ENCODE results near the gene TEAD3.
"Not testable (repeated sequence)": the region's sequence is repeated elsewhere in the genome, so short reads cannot be mapped to it uniquely, and the experiment has no call there.

Gene TEAD3

DNA sequence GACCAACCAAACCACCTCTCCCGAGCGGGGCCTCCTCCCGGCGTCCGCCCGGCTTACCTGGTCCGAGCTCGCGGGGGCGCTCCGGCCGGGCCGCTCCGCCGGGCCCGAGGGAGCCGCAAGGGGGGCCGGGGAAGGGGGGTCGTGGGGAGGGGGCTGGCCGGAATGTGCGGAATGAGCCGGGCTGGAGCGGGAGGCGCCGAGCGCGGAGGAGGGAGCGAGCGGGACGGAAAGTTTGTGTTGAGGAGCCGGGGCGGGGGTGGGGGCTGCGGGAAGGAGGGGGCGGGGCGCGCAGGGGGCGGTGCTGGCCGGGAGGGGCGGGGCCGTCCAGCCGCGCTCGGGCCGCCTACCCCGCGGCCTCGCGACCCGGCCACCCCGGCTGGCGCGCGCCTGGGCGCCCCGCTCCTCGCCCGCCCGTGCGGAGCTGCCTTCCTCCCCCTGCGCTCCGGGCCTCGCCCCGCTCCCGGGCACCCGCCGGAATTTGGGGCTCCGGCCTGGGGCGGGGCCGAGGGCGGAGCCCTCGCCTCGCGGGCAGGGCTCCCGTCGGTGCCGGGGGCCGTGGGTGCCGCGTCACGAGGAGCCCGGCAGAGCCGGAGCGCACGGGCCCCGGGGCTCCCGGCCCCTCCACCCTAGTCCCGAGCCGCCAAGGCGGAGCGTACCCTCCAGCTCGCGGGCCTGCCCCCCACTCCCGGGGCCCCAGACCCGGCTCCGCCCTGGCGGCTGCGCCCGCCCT is at the start of gene TEAD3:
TSS of gene TEAD3 (minus strand) at position 239 of the 730 bp plus-strand sequence.
- DNase-seq (ENCODE audit: low read depth in 2 of 2), result no peak

DNA sequence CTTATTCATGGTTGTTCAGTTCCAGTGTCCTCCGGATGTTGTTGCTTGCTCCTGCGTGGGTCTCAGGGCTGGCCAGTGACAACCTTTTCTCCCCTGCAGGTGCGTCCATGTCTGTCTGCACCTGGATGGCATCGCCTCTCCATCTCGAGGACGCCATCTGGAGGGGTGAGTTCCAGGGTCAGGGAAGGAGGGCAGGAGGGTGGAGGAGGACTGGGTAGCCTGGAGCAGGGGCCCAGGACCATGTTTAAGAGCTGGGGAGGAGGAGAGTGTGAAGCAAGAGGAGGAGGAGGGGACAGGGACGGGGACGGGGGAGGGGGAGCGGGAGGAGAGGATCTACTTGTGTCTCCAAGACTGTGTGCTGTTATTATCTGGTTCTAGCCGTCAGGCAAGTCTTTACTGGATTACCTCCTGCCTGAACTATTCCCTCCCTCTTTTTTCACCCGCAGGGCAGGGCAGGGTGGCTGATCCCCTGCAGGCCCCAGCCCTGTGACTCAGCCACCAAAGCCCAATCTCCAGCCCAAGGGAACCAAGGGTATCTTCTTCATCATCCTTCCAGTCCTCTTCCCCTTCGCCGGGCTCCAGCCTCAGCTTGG is 48.0 kb upstream of the TEAD3 start:
- no peak for DNase-seq (ENCODE audit: low read depth in 2 of 2)

DNA sequence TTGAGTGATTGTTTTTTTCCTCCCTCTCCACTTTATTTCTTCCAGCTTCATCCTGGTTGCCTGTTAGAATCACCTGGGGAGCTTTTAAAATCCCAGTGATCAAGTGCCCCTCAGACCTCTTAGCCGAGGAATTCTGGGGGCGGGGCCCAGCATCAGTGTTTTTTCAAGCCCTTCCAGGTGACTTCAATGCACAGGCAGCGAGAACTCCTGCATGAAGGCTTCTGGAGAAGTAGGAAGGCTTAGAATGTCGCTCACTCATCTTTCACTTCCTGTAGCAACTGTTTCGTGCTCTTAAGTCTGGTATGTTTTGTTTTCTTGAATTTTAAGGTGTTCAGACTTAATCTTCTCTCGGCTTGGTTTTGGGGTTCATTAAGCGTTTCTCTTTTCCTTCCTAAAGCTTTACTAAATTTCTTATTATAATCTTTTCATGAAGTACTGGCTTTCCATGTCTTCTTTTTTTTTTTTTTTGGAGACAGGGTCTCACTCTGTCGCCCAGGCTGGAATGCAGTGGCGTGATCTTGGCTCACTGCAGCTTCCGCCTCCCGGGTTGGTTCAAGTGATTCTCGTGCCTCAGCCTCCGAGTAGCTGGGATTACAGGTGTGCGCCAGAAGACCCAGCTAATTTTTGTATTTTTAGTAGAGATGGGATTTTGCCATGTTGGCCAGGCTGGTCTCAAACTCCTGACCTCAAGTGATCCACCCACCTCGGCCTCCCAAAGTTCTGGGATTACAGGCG is 46.7 kb upstream of the TEAD3 start:
- no peak for DNase-seq (ENCODE audit: low read depth in 2 of 2)

DNA sequence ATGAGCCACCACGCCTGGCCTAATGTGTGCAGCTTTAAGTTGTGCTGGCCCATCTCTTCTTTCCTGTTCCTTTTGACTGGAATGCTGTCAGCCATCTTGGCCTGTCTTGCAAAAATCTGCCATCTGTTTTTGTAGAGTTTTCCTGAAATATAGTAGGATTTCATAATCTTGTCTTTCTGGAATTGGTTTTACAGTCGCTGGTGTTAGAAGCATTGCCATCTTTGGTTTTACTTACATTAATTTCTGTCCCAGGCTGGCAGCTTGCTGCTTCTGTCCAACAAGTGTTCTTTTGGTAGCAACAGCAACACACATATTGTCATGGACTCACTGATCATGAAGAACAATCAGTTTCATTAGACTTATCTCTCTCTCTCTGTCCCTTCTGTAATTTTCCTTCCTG is 45.0 kb upstream of the TEAD3 start:
- no peak for DNase-seq (ENCODE audit: low read depth in 2 of 2)

DNA sequence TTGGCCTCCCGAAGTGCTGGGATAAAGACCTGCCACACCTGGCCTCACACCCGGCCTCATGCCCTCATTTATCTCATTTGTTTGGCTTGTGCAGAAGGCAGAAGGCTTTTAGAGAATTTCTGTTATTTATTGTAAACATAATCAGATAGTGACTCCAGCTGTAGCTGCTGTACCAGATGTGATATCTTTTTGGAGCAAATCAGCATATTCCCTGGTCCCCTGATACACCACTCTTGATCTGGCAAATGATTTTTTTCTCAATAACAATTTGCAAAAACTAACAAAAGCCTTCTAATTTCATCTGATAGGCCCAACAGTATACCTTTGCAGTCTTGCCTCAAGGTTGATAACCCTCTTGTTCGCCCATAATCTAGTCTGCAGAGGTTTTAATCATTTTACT is 42.3 kb upstream of the TEAD3 start:
- DNase-seq (ENCODE audit: low read depth in 2 of 2), result no peak

DNA sequence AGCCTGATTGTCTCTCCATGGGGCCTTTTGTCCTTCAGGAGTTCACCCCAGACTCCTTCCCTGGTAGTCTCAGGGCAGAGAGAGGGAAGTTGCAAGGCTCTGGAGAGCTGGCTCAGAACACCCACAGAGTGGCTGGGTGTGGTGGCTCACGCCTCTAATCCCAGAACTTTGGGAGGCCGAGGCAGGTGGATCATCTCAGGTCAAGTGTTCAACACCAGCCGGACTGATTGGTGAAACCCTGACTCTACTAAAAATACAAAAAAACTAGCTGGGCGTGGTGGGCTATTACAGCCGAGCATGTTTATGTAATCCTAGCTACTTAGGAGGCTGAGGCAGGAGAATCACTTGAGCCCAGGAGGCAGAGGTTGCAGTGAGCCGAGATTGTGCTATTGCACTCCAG is 39.0 kb upstream of the TEAD3 start:
- DNase-seq (ENCODE audit: low read depth in 2 of 2), result not testable (repeated sequence)

DNA sequence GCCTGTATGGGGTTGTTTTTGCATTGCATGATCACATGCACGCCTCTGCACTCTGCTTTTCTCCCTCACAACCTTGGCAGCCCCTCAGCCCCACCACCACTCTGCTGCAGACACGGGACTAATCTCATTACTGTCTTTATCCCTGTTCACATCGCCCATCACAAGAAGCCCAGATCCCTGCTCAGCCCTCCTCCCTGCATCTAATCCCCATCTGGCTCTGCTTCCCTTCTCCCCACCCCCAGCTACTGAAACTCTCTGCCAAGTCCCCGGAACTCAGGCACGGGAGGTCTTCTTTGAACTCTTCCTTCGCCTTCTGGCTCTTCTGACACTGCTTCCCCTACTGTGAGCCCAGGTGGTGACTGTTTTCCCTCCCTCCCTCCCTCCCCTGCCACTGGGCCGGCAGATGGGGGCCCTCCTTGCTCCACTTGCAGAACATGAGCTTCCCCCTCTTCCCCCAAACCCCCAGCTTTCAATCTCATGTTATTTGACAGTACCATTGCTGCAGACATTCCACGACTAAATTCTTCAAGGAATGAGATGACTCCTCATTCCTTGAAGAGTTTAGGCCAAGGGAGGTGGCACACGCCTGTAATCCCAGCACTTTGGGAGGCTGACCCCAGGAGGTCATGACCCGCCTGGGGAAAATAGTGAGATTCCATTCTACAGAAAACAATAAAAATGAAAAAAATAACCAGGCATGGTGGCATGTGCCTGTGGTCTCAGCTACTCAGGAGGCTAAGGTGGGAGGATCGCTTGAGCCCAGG is 37.7 kb upstream of the TEAD3 start:
- no peak for DNase-seq (ENCODE audit: low read depth in 2 of 2)

DNA sequence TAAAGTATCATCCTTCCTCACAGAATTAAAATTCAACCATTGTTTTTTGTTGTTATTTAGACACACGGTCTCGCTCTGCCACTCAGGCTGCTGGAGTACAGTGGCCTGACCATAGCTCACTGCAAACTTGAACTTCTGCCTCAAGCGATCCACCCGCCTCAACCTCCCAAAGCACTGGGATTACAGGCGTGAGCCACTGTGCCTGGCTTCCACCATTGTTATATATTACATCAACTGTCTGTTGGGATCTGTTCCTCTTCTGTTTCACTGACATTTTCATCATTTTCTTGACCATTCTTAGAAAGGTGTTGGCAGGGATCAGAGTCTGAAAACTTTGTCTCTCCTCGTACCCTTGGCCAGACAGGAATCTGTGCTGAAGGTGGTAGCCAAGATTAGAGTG is 37.1 kb upstream of the TEAD3 start:
- no peak for DNase-seq (ENCODE audit: low read depth in 2 of 2)

DNA sequence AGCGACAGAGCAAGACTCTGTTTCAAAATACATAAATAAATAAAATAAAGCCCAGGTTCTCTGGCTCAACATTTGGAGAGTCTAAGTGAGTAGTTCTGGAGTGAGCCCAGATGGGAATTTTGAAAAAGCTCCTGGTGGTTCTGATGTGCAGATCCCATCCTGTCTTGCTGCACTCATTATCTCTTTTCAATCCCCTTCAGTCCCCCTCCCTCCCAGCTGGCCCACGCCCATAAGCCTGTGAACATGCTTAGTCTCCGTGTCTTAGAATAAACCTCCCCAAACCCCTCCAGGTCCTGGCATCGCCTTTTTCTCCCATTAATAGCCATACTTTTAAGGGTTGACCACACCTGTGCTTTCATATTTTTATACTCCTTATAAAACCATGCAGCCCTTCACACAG is 35.2 kb upstream of the TEAD3 start:
- no peak for DNase-seq (ENCODE audit: low read depth in 2 of 2)

DNA sequence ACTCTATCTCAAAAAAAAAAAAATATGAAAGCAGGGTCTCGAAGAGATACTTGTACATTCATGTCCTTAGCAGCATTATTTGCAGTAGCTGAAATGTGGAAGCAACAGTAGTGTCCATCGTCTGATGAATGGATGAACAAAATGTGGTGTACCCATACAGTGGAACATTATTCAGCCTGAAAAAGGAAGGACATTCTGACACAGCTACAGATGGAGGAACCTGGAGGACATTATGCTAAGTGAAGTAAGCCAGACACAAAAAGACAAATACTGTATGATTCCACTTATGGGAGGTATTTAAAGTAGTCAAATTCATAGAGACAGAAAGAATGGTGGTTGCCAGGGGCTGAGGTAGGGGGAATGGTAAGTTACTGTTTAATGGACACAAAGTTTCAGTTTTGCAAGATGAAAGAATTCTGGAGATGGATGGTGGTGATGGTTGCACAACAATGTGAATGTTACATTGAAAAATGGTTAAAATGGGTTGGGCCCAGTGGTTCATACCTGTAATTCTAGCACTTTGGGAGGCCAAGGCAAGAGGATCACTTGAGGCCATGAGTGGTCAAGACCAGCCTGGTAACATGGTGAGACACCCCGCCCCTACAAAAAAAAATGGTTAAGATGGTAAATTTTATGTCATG is 27.6 kb upstream of the TEAD3 start:
- no peak for DNase-seq (ENCODE audit: low read depth in 2 of 2)

DNA sequence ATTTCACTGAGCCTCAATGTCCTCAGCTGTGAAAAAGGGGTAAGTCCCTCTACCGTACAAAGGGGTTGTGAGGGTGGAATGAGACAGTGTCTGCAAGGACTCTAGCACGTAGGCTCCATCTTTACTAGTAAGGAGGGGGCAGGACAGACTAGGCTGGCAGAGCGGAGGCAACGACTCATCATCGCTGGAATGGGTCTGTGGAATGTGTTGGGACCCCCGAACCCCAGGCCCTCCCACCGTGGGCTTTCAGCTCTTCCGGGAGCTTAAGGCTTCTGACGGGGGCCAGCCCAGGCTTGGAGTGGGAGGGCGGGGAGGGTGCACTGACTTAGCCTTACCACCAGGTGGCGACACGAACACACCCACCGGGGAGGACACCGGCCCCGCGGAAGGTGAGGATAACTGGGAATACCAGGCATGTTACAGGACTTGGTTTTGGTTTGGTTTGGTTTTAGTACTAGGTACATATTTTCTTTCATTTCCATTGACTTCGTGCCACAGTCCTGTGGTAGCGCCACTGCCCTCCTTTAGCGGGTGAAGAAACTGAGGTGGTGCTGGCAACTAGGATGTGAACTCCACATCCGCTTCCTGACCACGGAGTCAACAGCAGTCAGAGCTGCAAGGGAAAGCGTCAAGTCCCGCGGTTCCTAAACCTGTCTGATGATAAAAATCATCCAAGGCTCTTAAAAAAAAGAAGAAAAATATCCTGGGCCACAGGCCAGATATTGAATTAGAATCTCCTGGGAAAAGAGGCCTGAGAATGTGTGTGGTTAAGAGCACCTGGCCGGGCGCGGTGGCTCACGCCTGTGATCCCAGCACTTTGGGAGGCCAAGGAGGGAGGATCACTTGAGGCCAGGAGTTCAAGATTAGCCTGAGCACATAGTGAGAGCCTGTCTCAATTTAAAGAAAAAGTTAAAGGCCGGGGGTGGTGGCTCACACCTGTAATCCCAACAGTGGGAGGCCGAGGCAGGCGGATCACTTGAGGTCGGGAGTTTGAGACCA is 26.1 kb upstream of the TEAD3 start:
- DNase-seq (ENCODE audit: low read depth in 2 of 2), result peak; percentile 65 to 68

DNA sequence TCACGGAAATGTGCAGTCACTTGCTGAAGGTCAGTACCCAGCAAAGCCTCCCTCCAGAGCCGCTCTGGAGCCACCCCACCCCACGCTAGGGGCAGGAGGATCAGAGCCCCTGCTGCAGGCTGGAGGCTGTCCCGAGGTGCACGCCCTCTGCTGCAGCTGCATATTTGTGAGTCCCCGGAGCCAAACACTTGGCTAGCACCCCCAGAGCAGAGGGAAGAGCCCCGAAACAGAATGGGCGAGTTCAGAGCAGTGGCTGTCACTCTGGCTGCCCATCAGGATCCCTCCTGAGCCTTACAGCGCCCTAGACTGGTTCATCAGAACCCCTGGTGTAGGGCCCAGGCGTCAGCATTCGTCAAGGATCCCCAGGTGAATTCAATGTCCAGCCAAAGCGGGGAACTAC is 25.3 kb upstream of the TEAD3 start:
- no peak for DNase-seq (ENCODE audit: low read depth in 2 of 2)

DNA sequence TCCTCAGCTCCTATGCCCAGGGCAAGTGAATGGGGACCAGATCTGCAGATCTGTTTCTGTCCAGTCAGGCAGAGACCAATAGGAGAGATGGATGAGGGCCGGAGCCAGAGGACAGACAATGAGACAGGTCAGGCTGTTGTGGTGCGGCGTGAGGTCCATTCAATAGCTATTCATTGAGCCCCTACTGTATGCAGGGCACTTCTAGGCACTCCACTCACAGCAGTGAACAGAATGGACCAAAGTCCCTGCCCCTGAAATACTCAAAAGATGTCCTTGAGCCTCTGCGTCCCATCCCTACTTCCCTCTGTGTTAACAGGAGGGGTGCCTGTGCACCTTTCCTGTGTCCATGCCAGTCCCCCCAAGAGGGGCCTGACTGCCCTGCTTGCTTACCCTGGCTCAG is 24.4 kb upstream of the TEAD3 start:
- DNase-seq (ENCODE audit: low read depth in 2 of 2), result no peak

DNA sequence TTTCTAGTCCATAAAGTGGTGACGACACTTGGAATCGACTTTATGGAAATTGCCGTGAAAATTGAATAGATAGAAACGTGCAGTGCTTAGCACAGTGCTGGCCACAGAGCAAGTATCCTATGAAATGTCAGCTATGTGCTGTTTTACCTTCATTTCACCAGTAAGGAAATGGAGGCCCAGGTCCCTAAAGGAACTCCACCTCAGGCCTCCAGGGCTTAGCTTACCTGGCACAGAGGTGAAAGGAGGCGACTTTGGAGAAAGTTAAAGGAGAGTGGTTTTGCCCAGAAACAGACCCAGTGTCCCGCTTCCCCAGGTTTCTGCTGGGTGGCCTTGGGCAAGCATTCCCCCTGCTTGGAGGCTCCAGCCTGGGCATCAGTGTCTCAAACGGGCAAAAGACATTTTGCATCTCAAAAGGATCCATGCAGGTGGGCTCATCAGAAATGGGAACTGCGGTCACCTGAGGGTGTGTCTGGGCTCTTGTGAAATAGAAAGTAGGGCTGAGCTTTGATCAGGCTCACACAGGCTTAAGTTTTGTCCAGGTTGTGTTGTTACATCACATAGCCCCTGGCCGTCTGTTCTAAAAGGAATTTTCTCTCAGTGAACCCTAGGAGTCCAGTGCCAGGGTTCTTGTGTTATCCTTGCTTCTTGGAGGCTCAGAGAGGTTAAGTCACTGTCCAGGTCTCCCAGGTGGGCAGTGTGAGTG is 22.6 kb upstream of the TEAD3 start:
- no peak for DNase-seq (ENCODE audit: low read depth in 2 of 2)

DNA sequence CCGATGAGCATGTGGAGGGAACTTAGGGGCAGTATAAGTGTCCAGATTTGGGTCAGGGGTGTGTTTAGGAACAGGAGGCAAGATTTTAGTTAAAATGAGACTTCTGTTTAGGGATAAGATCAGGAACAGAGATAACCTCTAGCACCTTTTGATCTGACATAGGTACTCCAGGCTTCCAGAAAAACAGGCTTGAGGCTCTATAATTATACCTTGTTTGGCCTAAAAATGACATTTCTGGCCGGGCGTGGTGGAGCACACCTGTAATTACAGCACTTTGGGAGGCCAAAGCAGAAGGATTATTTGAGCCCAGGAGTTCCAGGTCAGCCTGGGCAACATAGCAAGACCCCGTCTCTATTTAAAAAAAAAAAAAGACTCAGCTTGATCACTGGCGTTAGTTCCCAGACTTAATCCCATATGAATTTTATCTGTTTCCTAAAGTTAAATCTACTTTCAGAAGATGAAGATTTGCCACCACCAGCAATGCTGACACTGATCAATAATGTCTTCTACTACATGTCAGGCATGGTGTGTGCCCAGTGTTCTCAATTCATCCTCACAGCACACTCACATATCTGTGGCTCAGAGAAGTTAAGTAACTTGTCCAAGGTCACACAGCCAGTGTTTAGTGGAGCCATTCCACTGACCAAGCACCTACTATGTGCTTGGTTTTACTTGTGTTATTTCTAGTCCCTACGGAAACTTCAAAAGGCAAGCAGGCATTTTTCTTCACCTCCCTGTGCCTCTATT is 21.9 kb upstream of the TEAD3 start:
- DNase-seq (ENCODE audit: low read depth in 2 of 2), result no peak

DNA sequence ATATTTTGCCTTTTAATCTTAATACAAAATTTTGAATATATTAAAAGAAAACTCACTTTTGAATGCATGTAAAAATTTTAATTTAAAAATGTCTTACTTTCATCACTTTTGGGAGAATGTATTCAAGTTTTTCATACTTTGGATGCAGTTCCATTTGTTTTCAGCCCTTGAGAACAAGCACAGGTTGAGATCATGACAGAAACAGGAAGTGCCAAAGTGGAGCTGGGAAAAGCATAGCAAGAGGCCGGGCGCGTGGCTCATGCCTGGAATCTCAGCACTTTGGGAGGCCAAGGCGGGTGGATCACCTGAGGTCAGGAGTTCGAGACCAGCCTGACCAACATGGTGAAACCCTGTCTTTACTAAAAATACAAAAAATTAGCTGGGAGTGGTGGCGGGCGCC is 21.1 kb upstream of the TEAD3 start:
- DNase-seq (ENCODE audit: low read depth in 2 of 2), result not testable (repeated sequence)

DNA sequence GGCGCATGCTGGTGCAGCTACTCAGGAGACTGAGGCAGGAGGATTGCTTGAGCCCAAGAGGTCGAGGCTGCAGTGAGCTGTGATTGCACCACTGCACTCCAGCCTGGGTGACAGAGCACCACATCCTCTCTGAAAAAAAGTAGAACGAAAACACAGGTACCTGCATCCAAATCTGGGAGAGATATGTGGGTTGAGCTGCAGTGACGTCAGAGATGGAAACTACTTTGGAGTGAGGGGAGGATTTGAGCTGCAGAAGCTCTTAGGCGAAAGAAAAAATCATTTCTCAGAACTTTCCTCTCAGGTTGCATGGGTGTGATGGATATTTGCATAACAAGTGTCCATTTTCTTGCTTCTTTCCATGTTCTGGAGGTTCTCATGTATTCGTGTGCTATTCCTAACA is 19.8 kb upstream of the TEAD3 start:
- DNase-seq (ENCODE audit: low read depth in 2 of 2), result no peak

DNA sequence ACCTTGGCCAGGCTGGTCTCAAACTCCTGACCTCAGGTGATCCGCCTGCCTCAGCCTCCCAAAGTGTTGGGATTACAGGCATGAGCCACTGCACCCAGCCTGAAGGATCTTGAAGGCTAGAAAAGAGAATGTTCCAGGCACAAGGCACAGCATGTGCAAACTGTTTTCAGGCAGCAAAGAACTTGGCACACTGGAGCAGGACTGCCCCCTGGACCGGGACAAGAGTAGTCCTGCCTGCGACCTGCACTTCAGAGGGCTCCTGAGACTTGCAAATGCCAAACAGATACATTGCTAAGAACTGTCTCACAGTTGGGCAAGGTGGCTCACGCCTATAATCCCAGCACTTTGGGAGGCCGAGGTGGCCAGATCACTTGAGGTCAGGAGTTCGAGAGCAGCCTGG is 19.1 kb upstream of the TEAD3 start:
- not testable (repeated sequence) for DNase-seq (ENCODE audit: low read depth in 2 of 2)

DNA sequence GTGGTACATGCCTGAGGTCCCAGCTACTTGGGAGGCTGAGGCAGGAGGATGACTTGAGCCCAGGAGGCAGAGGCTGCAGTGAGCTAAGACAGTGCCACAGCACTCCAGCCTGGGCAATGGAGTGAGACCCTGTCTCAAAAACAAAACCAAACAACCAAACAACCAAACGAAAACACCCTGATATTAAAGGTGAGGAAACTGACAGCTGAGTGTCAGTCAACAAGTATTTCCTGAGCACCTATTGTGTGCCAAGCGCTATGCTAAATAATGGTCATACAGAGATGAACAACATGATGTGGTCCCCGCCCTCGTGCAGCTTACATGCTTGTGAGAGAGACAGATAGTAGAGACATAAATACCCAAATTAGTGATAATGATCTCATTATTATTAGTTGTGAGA is 17.7 kb upstream of the TEAD3 start:
- DNase-seq (ENCODE audit: low read depth in 2 of 2), result no peak

Data from stimulated activated CD8-positive, alpha-beta memory T cell treated with anti-CD3 and anti-CD28 coated beads, Interleukin-2, amount 100 ng/mL, for 48 hours (primary cell).